Measurements from ENCODE around the gene BTBD16. TPM values are rescaled to one million over a fixed set of nuclear protein-coding genes. Genes with fewer than 3 reads are reported as not detected.

Gene BTBD16
- total RNA-seq, 2 donors from 2014 or later: not detected

- Mint-ChIP-seq H3K27ac (no peak overlapping the region), H3K4me1 (ENCODE audit: low read depth in 2 of 2) (no peaks in the 10 kb centered on the region), H3K4me3 (no peak overlapping the region), H3K9me3 (no peaks in the 10 kb centered on the region), H3K36me3 (no peaks in the 10 kb centered on the region), H3K27me3 (peaks cover 14 to 15% of the 10 kb centered on the region in 2 donors)
- no peak for ATAC-seq
- no peak for DNase-seq (ENCODE audit: low spot score)
These were observed 3.0 kb downstream of the BTBD16 start for GRCh38 chr10:122273966-122274545.

- ATAC-seq (no peak), DNase-seq (ENCODE audit: low spot score) (no peak)
- Mint-ChIP-seq H3K9me3 (no peaks in the 10 kb centered on the region), H3K4me3 (no peak overlapping the region), H3K27ac (no peak overlapping the region), H3K27me3 (peaks cover 21 to 23% of the 10 kb centered on the region in 2 donors), H3K4me1 (ENCODE audit: low read depth in 2 of 2) (no peaks in the 10 kb centered on the region), H3K36me3 (no peaks in the 10 kb centered on the region)
These were observed 5.6 kb downstream of the BTBD16 start for GRCh38 chr10:122276611-122277208.

- no peak overlapping the region for H3K27ac Mint-ChIP-seq
- no peaks in the 10 kb centered on the region for H3K9me3 Mint-ChIP-seq
- no peak overlapping the region for H3K4me3 Mint-ChIP-seq
- H3K4me1 Mint-ChIP-seq (ENCODE audit: low read depth in 2 of 2): no peaks in the 10 kb centered on the region
- H3K27me3 Mint-ChIP-seq: peaks cover 25 to 26% of the 10 kb centered on the region in 2 donors
- H3K36me3 Mint-ChIP-seq: no peaks in the 10 kb centered on the region
- ATAC-seq (no peak), DNase-seq (ENCODE audit: low spot score) (no peak)
These were observed 6.5 kb downstream of the BTBD16 start for GRCh38 chr10:122277526-122278136.

GRCh38 chr10:122279725-122280141 is 8.6 kb downstream of the BTBD16 start:
- H3K36me3 Mint-ChIP-seq: no peaks in the 10 kb centered on the region
- H3K4me1 Mint-ChIP-seq (ENCODE audit: low read depth in 2 of 2): no peaks in the 10 kb centered on the region
- no peak overlapping the region for H3K27ac Mint-ChIP-seq
- ATAC-seq (no peak), DNase-seq (ENCODE audit: low spot score) (no peak)
- H3K27me3 Mint-ChIP-seq: peaks cover 21 to 24% of the 10 kb centered on the region in 2 donors
- H3K4me3 Mint-ChIP-seq: no peak overlapping the region
- H3K9me3 Mint-ChIP-seq: no peaks in the 10 kb centered on the region

- DNase-seq (ENCODE audit: low spot score) (no peak), ATAC-seq (no peak)
- no peaks in the 10 kb centered on the region for H3K36me3 Mint-ChIP-seq
- peaks cover 19% of the 10 kb centered on the region in 2 donors for H3K27me3 Mint-ChIP-seq
- no peaks in the 10 kb centered on the region for H3K4me1 Mint-ChIP-seq (ENCODE audit: low read depth in 2 of 2)
- H3K9me3 Mint-ChIP-seq: no peaks in the 10 kb centered on the region
- H3K4me3 Mint-ChIP-seq: no peak overlapping the region
- H3K27ac Mint-ChIP-seq: no peak overlapping the region
These were observed 9.1 kb downstream of the BTBD16 start for GRCh38 chr10:122280156-122280555.

GRCh38 chr10:122281018-122281626 is 10.0 kb downstream of the BTBD16 start:
- H3K27me3 Mint-ChIP-seq: peaks cover 14% of the 10 kb centered on the region in 2 donors
- no peaks in the 10 kb centered on the region for H3K9me3 Mint-ChIP-seq
- no peaks in the 10 kb centered on the region for H3K4me1 Mint-ChIP-seq (ENCODE audit: low read depth in 2 of 2)
- H3K36me3 Mint-ChIP-seq: no peaks in the 10 kb centered on the region
- no peak overlapping the region for H3K27ac Mint-ChIP-seq
- no peak for ATAC-seq
- DNase-seq (ENCODE audit: low spot score): no peak
- H3K4me3 Mint-ChIP-seq: no peak overlapping the region

- H3K36me3 Mint-ChIP-seq: no peaks in the 10 kb centered on the region
- DNase-seq (ENCODE audit: low spot score) (no peak), ATAC-seq (no peak)
- H3K9me3 Mint-ChIP-seq: no peaks in the 10 kb centered on the region
- H3K4me1 Mint-ChIP-seq (ENCODE audit: low read depth in 2 of 2): no peaks in the 10 kb centered on the region
- peaks cover 14 to 18% of the 10 kb centered on the region in 2 donors for H3K27me3 Mint-ChIP-seq
- no peak overlapping the region for H3K4me3 Mint-ChIP-seq
- H3K27ac Mint-ChIP-seq: no peak overlapping the region
These were observed 10.7 kb downstream of the BTBD16 start for GRCh38 chr10:122281751-122282150.

GRCh38 chr10:122282253-122282671 is 11.2 kb downstream of the BTBD16 start:
- H3K36me3 Mint-ChIP-seq: no peaks in the 10 kb centered on the region
- DNase-seq (ENCODE audit: low spot score) (no peak), ATAC-seq (no peak)
- no peaks in the 10 kb centered on the region for H3K4me1 Mint-ChIP-seq (ENCODE audit: low read depth in 2 of 2)
- H3K27ac Mint-ChIP-seq: no peak overlapping the region
- H3K9me3 Mint-ChIP-seq: no peaks in the 10 kb centered on the region
- H3K4me3 Mint-ChIP-seq: no peak overlapping the region
- peaks cover 14 to 20% of the 10 kb centered on the region in 2 donors for H3K27me3 Mint-ChIP-seq

- H3K4me1 Mint-ChIP-seq (ENCODE audit: low read depth in 2 of 2): no peaks in the 10 kb centered on the region
- no peaks in the 10 kb centered on the region for H3K36me3 Mint-ChIP-seq
- H3K27ac Mint-ChIP-seq: no peak overlapping the region
- DNase-seq (ENCODE audit: low spot score): no peak
- H3K27me3 Mint-ChIP-seq: peaks cover 15 to 20% of the 10 kb centered on the region in 2 donors
- no peak overlapping the region for H3K4me3 Mint-ChIP-seq
- ATAC-seq: no peak
- H3K9me3 Mint-ChIP-seq: no peaks in the 10 kb centered on the region
These were observed 11.8 kb downstream of the BTBD16 start for GRCh38 chr10:122282909-122283308.

GRCh38 chr10:122285506-122286444 is 14.7 kb downstream of the BTBD16 start:
- H3K36me3 Mint-ChIP-seq: no peaks in the 10 kb centered on the region
- H3K4me3 Mint-ChIP-seq: no peak overlapping the region
- H3K27ac Mint-ChIP-seq: no peak overlapping the region
- peaks cover 12% of the 10 kb centered on the region in 2 donors for H3K27me3 Mint-ChIP-seq
- ATAC-seq (no peak), DNase-seq (ENCODE audit: low spot score) (no peak)
- no peaks in the 10 kb centered on the region for H3K4me1 Mint-ChIP-seq (ENCODE audit: low read depth in 2 of 2)
- H3K9me3 Mint-ChIP-seq: no peaks in the 10 kb centered on the region

- no peaks in the 10 kb centered on the region for H3K4me1 Mint-ChIP-seq (ENCODE audit: low read depth in 2 of 2)
- H3K27me3 Mint-ChIP-seq: peaks cover 6 to 12% of the 10 kb centered on the region in 2 donors
- no peak overlapping the region for H3K4me3 Mint-ChIP-seq
- ATAC-seq (no peak), DNase-seq (ENCODE audit: low spot score) (no peak)
- no peaks in the 10 kb centered on the region for H3K36me3 Mint-ChIP-seq
- no peak overlapping the region for H3K27ac Mint-ChIP-seq
- no peaks in the 10 kb centered on the region for H3K9me3 Mint-ChIP-seq
These were observed 15.8 kb downstream of the BTBD16 start for GRCh38 chr10:122286867-122287266.

- no peaks in the 10 kb centered on the region for H3K9me3 Mint-ChIP-seq
- no peak overlapping the region for H3K27ac Mint-ChIP-seq
- no peaks in the 10 kb centered on the region for H3K4me1 Mint-ChIP-seq (ENCODE audit: low read depth in 2 of 2)
- H3K27me3 Mint-ChIP-seq: peaks cover 4 to 10% of the 10 kb centered on the region in 2 donors
- DNase-seq (ENCODE audit: low spot score) (no peak), ATAC-seq (no peak)
- H3K36me3 Mint-ChIP-seq: no peaks in the 10 kb centered on the region
- no peak overlapping the region for H3K4me3 Mint-ChIP-seq
These were observed 16.5 kb downstream of the BTBD16 start for GRCh38 chr10:122287570-122287969.

- no peaks in the 10 kb centered on the region for H3K4me1 Mint-ChIP-seq (ENCODE audit: low read depth in 2 of 2)
- ATAC-seq (no peak), DNase-seq (ENCODE audit: low spot score) (no peak)
- H3K36me3 Mint-ChIP-seq: no peaks in the 10 kb centered on the region
- H3K27me3 Mint-ChIP-seq: peaks cover 2 to 6% of the 10 kb centered on the region in 2 donors
- no peak overlapping the region for H3K4me3 Mint-ChIP-seq
- H3K9me3 Mint-ChIP-seq: no peaks in the 10 kb centered on the region
- no peak overlapping the region for H3K27ac Mint-ChIP-seq
These were observed 17.2 kb downstream of the BTBD16 start for GRCh38 chr10:122288262-122288661.
